Aorta (tissue), 5 donors: Measurements from ENCODE around the gene ETV3. TPM values are rescaled to one million over a fixed set of nuclear protein-coding genes. Genes with fewer than 3 reads are reported as not detected.

ENCODE experiments used
- ATAC-seq: fragments of 200-7000 bp; cut with Tn5 transposase; one replicate; pipeline ENCODE4 v1.9.1; 2022; ENCODE audit warnings: moderate library complexity; ENCODE audit not compliant: low FRiP score
- DNase-seq, 2 donors: peaks; one replicate each; pipeline ENCODE4 v3.0.0-alpha.2; 2020
- H3K27ac ChIP-seq, 2 donors: one replicate each; pipeline ENCODE4 v1.5.1; 2013; ENCODE audit warnings: low read length in 2 of 2, mild to moderate bottlenecking in 2 of 2, moderate library complexity in 2 of 2, control low read depth in 1 of 2, inconsistent platforms in 1 of 2, low read depth in 1 of 2
- H3K27me3 ChIP-seq, 2 donors: one replicate each; pipeline ENCODE4 v1.6.1; 2013; ENCODE audit warnings: control low read depth in 1 of 2, low read length in 1 of 2, mild to moderate bottlenecking in 1 of 2, moderate library complexity in 1 of 2; ENCODE audit not compliant: insufficient read depth in 2 of 2, control insufficient read depth in 1 of 2
- H3K36me3 ChIP-seq, 2 donors: one replicate each; pipeline ENCODE4 v1.6.1; 2013; ENCODE audit warnings: control low read depth in 1 of 2, low read length in 1 of 2, mild to moderate bottlenecking in 1 of 2; ENCODE audit not compliant: insufficient read depth in 2 of 2, control insufficient read depth in 1 of 2
- H3K4me1 ChIP-seq, 2 donors: one replicate each; pipeline ENCODE4 v1.6.1; 2013; ENCODE audit warnings: low read length in 2 of 2, control low read depth in 1 of 2, mild to moderate bottlenecking in 1 of 2, moderate library complexity in 1 of 2; ENCODE audit not compliant: insufficient read depth in 2 of 2, control insufficient read depth in 1 of 2
- H3K4me3 ChIP-seq, 2 donors: one replicate each; pipeline ENCODE4 v1.5.1; 2013; ENCODE audit warnings: low read length in 2 of 2, control low read depth in 1 of 2, mild to moderate bottlenecking in 1 of 2
- H3K9me3 ChIP-seq: one replicate; pipeline ENCODE4 v1.6.1; 2013; ENCODE audit warnings: mild to moderate bottlenecking, low read length; ENCODE audit not compliant: control insufficient read depth
- WGBS, 2 donors: extraction: QIAGEN DNeasy Blood & Tissue Kit; methylation state at CpG; one replicate each; pipeline ENCODE4 v1.1.7; 2013; 5-methylcytosine and 5-hydroxymethylcytosine counted together
- intact Hi-C, 2 donors: fragments of 100-400 bp; cut with DNase I; formaldehyde crosslinking; loops; one replicate each; pipeline versions ENCODE4 v1.14.2 to v1.15.0; 2022
- polyA plus RNA-seq, 2 donors: library from polyadenylated mRNA; stranded (reverse); fragments of 200-250 nt; gene quantifications; one replicate each; pipeline ENCODE4 v1.2.3, GENCODE V29; 2013
- total RNA-seq, 2 donors: library from RNA; stranded (reverse); fragmentation: NEBNext Ultra II Directional; extraction: Animal tissue kit (Norgen Biotek cat#: 25700); gene quantifications; one replicate each; pipeline ENCODE4 v1.2.1, GENCODE V29; 2021
- donor health status: healthy with polysubstance abuse.
- donor health status: Bipolar disorder and iron deficiency.
- donor health status: DM: no; HTN: no; CAD: no.
- donor health status: DM: no; HTN: no; CAD: no.
- donor health status: DM: yes; HTN: yes; CAD: no.

ETV3 gene
- total and polyA plus RNA-seq, 4 donors: 6.6 to 33.6 (median 22.2) TPM

- Histone ChIP-seq H3K4me1 (no peaks in the 10 kb centered on the region), H3K27ac (no peak overlapping the region), H3K36me3 (no peaks in the 10 kb centered on the region), H3K4me3 (no peak overlapping the region), H3K27me3 (peaks cover 0 to 2% of the 10 kb centered on the region in 2 donors), H3K9me3 (no peaks in the 10 kb centered on the region)
- intact Hi-C loops: no loop called here
- DNase-seq: no peak
- ATAC-seq: no peak
- 93 to 95% methylated on average over 1 of the region's 1 CpG for WGBS, 2 donors
These were observed 8.8 kb upstream of the ETV3 start for GRCh38 chr1:157147037-157147436.

DNA sequence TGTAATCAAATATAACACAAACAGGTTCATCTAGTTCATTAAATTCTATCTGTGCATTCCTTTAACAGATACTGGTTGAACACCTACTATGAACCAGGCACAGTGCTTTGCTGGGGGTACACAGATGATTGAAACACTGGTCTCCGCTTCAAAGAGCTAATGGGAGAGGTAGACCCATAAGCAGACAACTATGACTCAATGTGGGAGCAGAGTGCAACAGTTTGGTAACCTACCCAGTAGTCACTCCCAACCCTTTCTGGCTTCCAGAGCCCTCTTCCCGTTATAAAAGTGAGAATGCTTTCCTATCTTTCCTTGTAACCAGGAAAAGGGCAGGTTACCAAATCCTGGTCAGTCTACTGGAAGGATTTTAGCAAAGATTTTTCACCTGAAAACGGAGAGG lies 8.0 kb upstream of the ETV3 start:
- DNase-seq (no peak), ATAC-seq (no peak)
- peaks cover 0 to 2% of the 10 kb centered on the region in 2 donors for H3K27me3 ChIP-seq
- intact Hi-C loops: no loop called here
- no peak overlapping the region for H3K27ac ChIP-seq
- no peak overlapping the region for H3K4me3 ChIP-seq
- no peaks in the 10 kb centered on the region for H3K36me3 ChIP-seq
- no peaks in the 10 kb centered on the region for H3K9me3 ChIP-seq
- no peaks in the 10 kb centered on the region for H3K4me1 ChIP-seq
- WGBS, 2 donors: 83 to 87% methylated on average over 3 of the region's 3 CpGs

DNA sequence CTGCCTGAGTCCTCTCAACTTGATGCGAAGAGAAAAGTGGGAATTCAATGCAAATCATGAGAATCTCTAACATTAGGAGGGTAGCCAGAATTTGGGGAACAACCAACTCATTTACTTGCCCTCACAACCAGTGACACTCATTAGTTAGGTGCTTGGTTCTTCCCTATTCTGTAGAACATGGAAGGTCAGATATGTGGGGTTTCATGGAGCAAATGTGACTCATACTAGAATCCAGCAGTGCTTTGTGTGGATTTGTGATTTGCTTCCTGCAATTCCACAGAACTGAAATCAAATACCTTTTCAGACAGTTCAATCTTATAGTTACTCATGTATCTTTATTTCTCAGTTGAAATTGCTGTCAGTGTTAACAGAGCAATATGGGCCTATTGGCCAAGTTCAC lies 6.9 kb upstream of the ETV3 start:
- ATAC-seq: no peak
- Histone ChIP-seq H3K27ac (no peak overlapping the region), H3K4me3 (no peak overlapping the region), H3K27me3 (peaks cover 0 to 2% of the 10 kb centered on the region in 2 donors), H3K9me3 (no peaks in the 10 kb centered on the region), H3K36me3 (no peaks in the 10 kb centered on the region), H3K4me1 (no peaks in the 10 kb centered on the region)
- 98 to 100% methylated on average over 1 of the region's 1 CpG for WGBS, 2 donors
- intact Hi-C loops: no loop called here
- DNase-seq: no peak

- Histone ChIP-seq H3K4me1 (no peaks in the 10 kb centered on the region), H3K27ac (no peak overlapping the region), H3K4me3 (no peak overlapping the region), H3K9me3 (no peaks in the 10 kb centered on the region), H3K27me3 (peaks cover 0 to 2% of the 10 kb centered on the region in 2 donors), H3K36me3 (no peaks in the 10 kb centered on the region)
- 63 to 78% methylated on average over 1 of the region's 1 CpG for WGBS, 2 donors
- no peak for DNase-seq
- intact Hi-C loops: no loop called here
- ATAC-seq: no peak
These were observed 6.3 kb upstream of the ETV3 start for GRCh38 chr1:157144509-157144908.

DNA sequence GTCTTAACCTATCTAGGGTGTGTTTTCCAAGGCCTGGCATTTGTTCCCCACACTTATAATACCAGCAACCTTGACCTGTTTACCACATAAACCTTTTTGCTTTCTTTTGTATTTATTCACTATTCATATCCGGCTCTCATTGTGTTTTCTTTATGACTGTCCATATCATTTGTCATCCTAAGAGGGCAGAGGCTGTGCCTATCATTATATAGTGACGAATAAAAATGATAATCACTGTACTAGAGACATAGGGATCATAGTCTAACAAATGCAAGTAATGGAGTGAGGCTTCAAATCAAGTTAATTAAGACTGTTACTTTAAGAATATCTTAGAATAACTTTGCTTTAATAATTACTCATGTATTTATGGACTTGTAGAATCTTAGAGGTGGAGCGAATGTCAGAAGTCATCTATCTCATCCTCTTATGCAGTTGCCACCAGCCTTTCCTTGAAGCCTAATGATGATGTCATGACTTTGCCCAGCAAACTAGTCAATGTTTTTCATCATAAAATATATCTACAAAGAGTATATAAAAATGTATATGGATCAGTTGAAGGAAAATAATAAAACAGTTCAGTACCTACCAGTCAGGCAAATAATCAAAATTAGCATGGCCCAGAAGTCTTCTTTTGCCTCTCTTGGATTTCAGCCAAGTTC lies 4.7 kb upstream of the ETV3 start:
- ATAC-seq (no peak), DNase-seq (no peak)
- Histone ChIP-seq H3K27ac (no peak overlapping the region), H3K4me3 (no peak overlapping the region), H3K27me3 (peaks cover 0 to 2% of the 10 kb centered on the region in 2 donors), H3K4me1 (no peaks in the 10 kb centered on the region), H3K9me3 (no peaks in the 10 kb centered on the region), H3K36me3 (no peaks in the 10 kb centered on the region)
- intact Hi-C loops: no loop called here
- WGBS, 2 donors: 75 to 82% methylated on average over 3 of the region's 3 CpGs

- H3K9me3 ChIP-seq: no peaks in the 10 kb centered on the region
- 53 to 56% methylated on average over 2 of the region's 2 CpGs for WGBS, 2 donors
These were observed 4.0 kb upstream of the ETV3 start for GRCh38 chr1:157142201-157142600.

GRCh38 chr1:157141212-157141855 lies 3.1 kb upstream of the ETV3 start:
- Histone ChIP-seq H3K27me3 (peaks cover 0 to 2% of the 10 kb centered on the region in 2 donors), H3K9me3 (no peaks in the 10 kb centered on the region), H3K36me3 (no peaks in the 10 kb centered on the region), H3K4me3 (no peak overlapping the region), H3K4me1 (no peaks in the 10 kb centered on the region), H3K27ac (no peak overlapping the region)
- ATAC-seq (no peak), DNase-seq (no peak)
- intact Hi-C loops: no loop called here
- whole genome bisulfite sequencing, 2 donors: 85 to 90% methylated on average over 4 of the region's 4 CpGs

More at GRCh38 chr1:157142201-157142600, 4.0 kb upstream of the ETV3 start:
- no peak for DNase-seq
- no peak overlapping the region for H3K4me3 ChIP-seq
- no peak overlapping the region for H3K27ac ChIP-seq
- H3K4me1 ChIP-seq: no peaks in the 10 kb centered on the region
- H3K27me3 ChIP-seq: peaks cover 0 to 2% of the 10 kb centered on the region in 2 donors
- no peaks in the 10 kb centered on the region for H3K36me3 ChIP-seq
- intact Hi-C loops: no loop called here
- ATAC-seq: no peak

- ATAC-seq (no peak), DNase-seq (no peak)
- intact Hi-C loops: no loop called here
- 72 to 84% methylated on average over 2 of the region's 2 CpGs for WGBS, 2 donors
- peaks cover 0 to 2% of the 10 kb centered on the region in 2 donors for H3K27me3 ChIP-seq
- H3K4me3 ChIP-seq: no peak overlapping the region
- H3K9me3 ChIP-seq: no peaks in the 10 kb centered on the region
- H3K4me1 ChIP-seq: no peaks in the 10 kb centered on the region
- H3K36me3 ChIP-seq: peaks cover 0 to 2% of the 10 kb centered on the region in 2 donors
- no peak overlapping the region for H3K27ac ChIP-seq
These were observed 1.9 kb upstream of the ETV3 start for GRCh38 chr1:157140063-157140588.
